Upper lobe of left lung (tissue), 4 donors: ENCODE measurements around the gene CDK15.

Experiments
- EP300 ChIP-seq, 4 donors: sonication (generic); formaldehyde crosslinking; IDR thresholded peaks; one replicate each; pipeline ENCODE4 v1.5.1; 2017; ENCODE audit warnings: antibody characterized with exemption in 4 of 4, control low read depth in 2 of 4
- POLR2A ChIP-seq, 4 donors: fragments of 450-650 bp; IDR thresholded peaks; one replicate each; pipeline ENCODE4 v1.5.1; 2016 to 2017; ENCODE audit warnings: antibody characterized with exemption in 4 of 4, mild to moderate bottlenecking in 2 of 4
- POLR2AphosphoS5 ChIP-seq, 2 donors: sonication (generic); formaldehyde crosslinking; IDR thresholded peaks; one replicate each; pipeline ENCODE4 v1.5.1; 2017; ENCODE audit warnings: antibody characterized with exemption in 2 of 2
- TF ChIP-seq, protein P1 (sequence below), 6 experiments: fragments of 450-650 bp in 4 of 6; fragments of 200-600 bp in 2 of 6; sonication (generic) in 2 of 6; IDR thresholded peaks; one replicate each; pipeline ENCODE4 v1.5.1; 2016 to 2019; ENCODE audit warnings: antibody characterized with exemption in 6 of 6

DNA sequence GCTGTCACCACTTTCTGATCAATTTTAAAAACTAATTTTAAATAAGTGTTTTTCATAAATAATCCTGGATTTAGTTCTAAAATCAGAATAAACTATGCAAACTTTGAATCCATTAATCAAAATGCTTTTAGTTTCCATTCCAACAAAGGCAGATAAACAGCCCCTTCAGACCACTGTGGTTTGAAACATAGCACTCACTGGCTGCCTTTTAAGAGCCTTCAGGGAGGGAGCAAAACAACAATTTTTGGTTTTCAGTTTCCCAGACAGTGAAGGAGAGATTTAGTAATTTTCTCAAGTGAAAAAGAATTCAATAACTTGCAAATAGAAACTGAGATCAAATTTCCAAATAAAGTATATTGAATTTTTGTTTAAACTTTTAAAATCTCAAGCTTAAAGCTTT lies 46.1 kb downstream of the CDK15 start:
- TF ChIP-seq, protein P1, sequence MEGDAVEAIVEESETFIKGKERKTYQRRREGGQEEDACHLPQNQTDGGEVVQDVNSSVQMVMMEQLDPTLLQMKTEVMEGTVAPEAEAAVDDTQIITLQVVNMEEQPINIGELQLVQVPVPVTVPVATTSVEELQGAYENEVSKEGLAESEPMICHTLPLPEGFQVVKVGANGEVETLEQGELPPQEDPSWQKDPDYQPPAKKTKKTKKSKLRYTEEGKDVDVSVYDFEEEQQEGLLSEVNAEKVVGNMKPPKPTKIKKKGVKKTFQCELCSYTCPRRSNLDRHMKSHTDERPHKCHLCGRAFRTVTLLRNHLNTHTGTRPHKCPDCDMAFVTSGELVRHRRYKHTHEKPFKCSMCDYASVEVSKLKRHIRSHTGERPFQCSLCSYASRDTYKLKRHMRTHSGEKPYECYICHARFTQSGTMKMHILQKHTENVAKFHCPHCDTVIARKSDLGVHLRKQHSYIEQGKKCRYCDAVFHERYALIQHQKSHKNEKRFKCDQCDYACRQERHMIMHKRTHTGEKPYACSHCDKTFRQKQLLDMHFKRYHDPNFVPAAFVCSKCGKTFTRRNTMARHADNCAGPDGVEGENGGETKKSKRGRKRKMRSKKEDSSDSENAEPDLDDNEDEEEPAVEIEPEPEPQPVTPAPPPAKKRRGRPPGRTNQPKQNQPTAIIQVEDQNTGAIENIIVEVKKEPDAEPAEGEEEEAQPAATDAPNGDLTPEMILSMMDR (IDR thresholded peaks at IDR 0.05), result no peak
- TF ChIP-seq POLR2AphosphoS5 (IDR thresholded peaks at IDR 0.05) (no peak), EP300 (IDR thresholded peaks at IDR 0.05) (no peak), POLR2A (IDR thresholded peaks at IDR 0.05) (no peak)
